ENCODE measurements around the gene NDUFS6.
"Not testable (repeated sequence)": the region's sequence is repeated elsewhere in the genome, so short reads cannot be mapped to it uniquely, and the experiment has no call there.

NDUFS6 gene

GRCh38 chr5:1784197-1785050 is 16.8 kb upstream of the NDUFS6 start:
- no peak for DNase-seq

- DNase-seq: no peak
These were observed 16.1 kb upstream of the NDUFS6 start for GRCh38 chr5:1785062-1785461.

- DNase-seq: no peak
These were observed 15.2 kb upstream of the NDUFS6 start for GRCh38 chr5:1785984-1786383.

GRCh38 chr5:1786621-1787471 is 14.4 kb upstream of the NDUFS6 start:
- DNase-seq: no peak

GRCh38 chr5:1787472-1788047 is 13.6 kb upstream of the NDUFS6 start:
- DNase-seq: no peak

- no peak for DNase-seq
These were observed 13.0 kb upstream of the NDUFS6 start for GRCh38 chr5:1788200-1788599.

- DNase-seq: no peak
These were observed 12.4 kb upstream of the NDUFS6 start for GRCh38 chr5:1788828-1789227.

- DNase-seq: not testable (repeated sequence)
These were observed 11.8 kb upstream of the NDUFS6 start for GRCh38 chr5:1789438-1789833.

GRCh38 chr5:1789834-1790471 is 11.3 kb upstream of the NDUFS6 start:
- DNase-seq: no peak

GRCh38 chr5:1791176-1791575 is 10.0 kb upstream of the NDUFS6 start:
- DNase-seq: no peak

GRCh38 chr5:1792842-1793266 is 8.4 kb upstream of the NDUFS6 start:
- DNase-seq: no peak

GRCh38 chr5:1793301-1793740 is 7.9 kb upstream of the NDUFS6 start:
- DNase-seq: no peak

- no peak for DNase-seq
These were observed 7.0 kb upstream of the NDUFS6 start for GRCh38 chr5:1793966-1794900.

- DNase-seq: no peak
These were observed 6.3 kb upstream of the NDUFS6 start for GRCh38 chr5:1794901-1795290.

GRCh38 chr5:1795506-1795905 is 5.7 kb upstream of the NDUFS6 start:
- no peak for DNase-seq

- DNase-seq: no peak
These were observed 5.3 kb upstream of the NDUFS6 start for GRCh38 chr5:1795931-1796330.

GRCh38 chr5:1796371-1797102 is 4.7 kb upstream of the NDUFS6 start:
- DNase-seq: no peak

- DNase-seq: no peak
These were observed 4.0 kb upstream of the NDUFS6 start for GRCh38 chr5:1797103-1797800.

GRCh38 chr5:1797855-1798254 is 3.4 kb upstream of the NDUFS6 start:
- no peak for DNase-seq

- not testable (repeated sequence) for DNase-seq
These were observed 2.6 kb upstream of the NDUFS6 start for GRCh38 chr5:1798589-1798988.
